Smooth muscle cell (in vitro differentiated cells): ENCODE data around the gene ARFGAP1. TPM values are rescaled to one million over a fixed set of nuclear protein-coding genes. Genes with fewer than 3 reads are reported as not detected.
A peak's percentile ranks its signal among the peaks of the same experiment; 100 is the strongest.

Experiments used
- DNase-seq: peaks from one replicate; lab custom pipeline; 2025; ENCODE audit not compliant: unreplicated experiment; lab: John Stamatoyannopoulos, UW
- H2AFZ ChIP-seq: fragments of 200-600 bp; sonication (generic); 2 replicates; pipeline ENCODE4 v1.6.0; 2016; ENCODE audit warnings: antibody characterized with exemption, low read depth, mild to moderate bottlenecking
- H3F3A ChIP-seq: fragments of 200-600 bp; sonication (generic); 2 replicates; pipeline ENCODE4 v1.6.0; 2017; ENCODE audit warnings: antibody characterized with exemption, low read depth
- H3K27ac ChIP-seq: fragments of 200-600 bp; sonication (generic); 2 replicates; pipeline ENCODE4 v1.5.1; 2016; ENCODE audit warnings: low read depth, mild to moderate bottlenecking
- H3K27me3 ChIP-seq: fragments of 200-600 bp; sonication (generic); 2 replicates; pipeline ENCODE4 v1.6.1; 2016; ENCODE audit warnings: low read depth, mild to moderate bottlenecking
- H3K36me3 ChIP-seq: fragments of 200-600 bp; sonication (generic); 2 replicates; pipeline ENCODE4 v1.5.1; 2016; ENCODE audit warnings: low read depth
- H3K4me1 ChIP-seq: fragments of 200-600 bp; sonication (generic); 2 replicates; pipeline ENCODE4 v1.5.1; 2016; ENCODE audit warnings: low read depth
- H3K4me2 ChIP-seq: fragments of 200-600 bp; sonication (generic); 2 replicates; pipeline ENCODE4 v1.6.0; 2016; ENCODE audit warnings: mild to moderate bottlenecking
- H3K4me3 ChIP-seq: fragments of 200-600 bp; sonication (generic); 2 replicates; pipeline ENCODE4 v1.5.1; 2016; ENCODE audit warnings: mild to moderate bottlenecking
- H3K79me2 ChIP-seq: fragments of 200-600 bp; sonication (generic); 2 replicates; pipeline ENCODE4 v1.6.0; 2016; ENCODE audit warnings: low read depth, mild to moderate bottlenecking
- H3K9ac ChIP-seq: fragments of 200-600 bp; sonication (generic); 2 replicates; pipeline ENCODE4 v1.6.0; 2016; ENCODE audit warnings: low read depth
- H3K9me3 ChIP-seq: fragments of 200-600 bp; sonication (generic); replicated peaks from 2 replicates; pipeline ENCODE4 v1.5.1; 2016; ENCODE audit warnings: low read depth
- H4K20me1 ChIP-seq: fragments of 200-600 bp; sonication (generic); 2 replicates; pipeline ENCODE4 v1.6.0; 2016; ENCODE audit warnings: low read depth
- WGBS: methylation state at CpG from one replicate; pipeline ENCODE4 v1.1.7; 2016; ENCODE audit warnings: low lambda C conversion rate; 5-methylcytosine and 5-hydroxymethylcytosine counted together
- polyA plus RNA-seq: library from polyadenylated mRNA; unstranded; fragments of >200 nt; fragmentation: Nextera tagmentation; extraction: Ambion mirVana; gene quantifications from 2 replicates; pipeline ENCODE4 v1.2.1, GENCODE V29; 2016
- total RNA-seq: library from RNA; depleted of rRNA; stranded (reverse); fragments of >200 nt; gene quantifications from 2 replicates; pipeline ENCODE4 v1.2.3, GENCODE V29; 2014
- TF ChIP-seq, protein P1 (sequence below): fragments of 200-600 bp; sonication (generic); IDR thresholded peaks from 2 replicates; pipeline ENCODE4 v1.5.1; 2017; ENCODE audit warnings: borderline replicate concordance, mild to moderate bottlenecking, antibody characterized with exemption; ENCODE audit not compliant: insufficient read depth, poor library complexity, severe bottlenecking

Gene ARFGAP1
- total and polyA plus RNA-seq, 2 experiments from 2014 or later = 101 to 169 TPM

DNA sequence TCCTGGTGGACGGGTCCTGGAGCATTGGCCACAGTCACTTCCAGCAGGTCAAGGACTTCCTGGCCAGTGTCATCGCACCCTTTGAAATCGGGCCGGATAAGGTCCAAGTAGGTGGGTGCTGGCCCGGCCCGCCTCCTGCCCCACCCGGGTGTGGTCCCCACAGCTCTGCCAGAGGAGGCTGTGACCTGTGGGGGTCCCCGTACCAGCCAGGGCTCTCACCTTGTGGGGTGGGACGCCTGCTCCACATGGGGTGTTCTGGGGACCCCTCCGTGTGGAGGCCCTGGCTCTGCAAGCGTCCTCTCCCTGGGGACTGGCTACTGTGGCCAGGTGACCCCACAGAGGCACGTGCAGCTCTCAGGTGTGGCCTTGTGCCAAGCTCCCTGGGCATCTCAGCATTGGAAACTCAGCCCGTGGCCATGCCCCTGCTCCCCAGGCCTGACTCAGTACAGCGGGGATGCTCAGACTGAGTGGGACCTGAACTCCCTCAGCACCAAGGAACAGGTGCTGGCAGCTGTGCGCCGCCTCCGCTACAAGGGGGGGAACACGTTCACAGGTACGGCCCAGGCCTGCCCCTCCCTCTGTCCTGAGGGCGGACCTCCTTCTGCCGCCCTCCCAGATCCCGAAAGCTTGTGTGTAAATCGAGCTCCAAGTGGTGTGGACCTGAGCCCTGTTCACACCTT lies 35.1 kb downstream of the ARFGAP1 start:
- H2AFZ ChIP-seq = no peak overlapping the region
- H3K9ac ChIP-seq = no peak overlapping the region
- no peak overlapping the region for H3K4me3 ChIP-seq
- H3K4me1 ChIP-seq = no peaks in the 10 kb centered on the region
- H4K20me1 ChIP-seq = no peaks in the 10 kb centered on the region
- no peaks in the 10 kb centered on the region for H3K79me2 ChIP-seq
- H3K9me3 ChIP-seq = no peaks in the 10 kb centered on the region
- no peak for DNase-seq
- no peaks in the 10 kb centered on the region for H3K36me3 ChIP-seq
- TF ChIP-seq, protein P1, sequence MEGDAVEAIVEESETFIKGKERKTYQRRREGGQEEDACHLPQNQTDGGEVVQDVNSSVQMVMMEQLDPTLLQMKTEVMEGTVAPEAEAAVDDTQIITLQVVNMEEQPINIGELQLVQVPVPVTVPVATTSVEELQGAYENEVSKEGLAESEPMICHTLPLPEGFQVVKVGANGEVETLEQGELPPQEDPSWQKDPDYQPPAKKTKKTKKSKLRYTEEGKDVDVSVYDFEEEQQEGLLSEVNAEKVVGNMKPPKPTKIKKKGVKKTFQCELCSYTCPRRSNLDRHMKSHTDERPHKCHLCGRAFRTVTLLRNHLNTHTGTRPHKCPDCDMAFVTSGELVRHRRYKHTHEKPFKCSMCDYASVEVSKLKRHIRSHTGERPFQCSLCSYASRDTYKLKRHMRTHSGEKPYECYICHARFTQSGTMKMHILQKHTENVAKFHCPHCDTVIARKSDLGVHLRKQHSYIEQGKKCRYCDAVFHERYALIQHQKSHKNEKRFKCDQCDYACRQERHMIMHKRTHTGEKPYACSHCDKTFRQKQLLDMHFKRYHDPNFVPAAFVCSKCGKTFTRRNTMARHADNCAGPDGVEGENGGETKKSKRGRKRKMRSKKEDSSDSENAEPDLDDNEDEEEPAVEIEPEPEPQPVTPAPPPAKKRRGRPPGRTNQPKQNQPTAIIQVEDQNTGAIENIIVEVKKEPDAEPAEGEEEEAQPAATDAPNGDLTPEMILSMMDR = no peak
- H3F3A ChIP-seq = no peaks in the 10 kb centered on the region
- no peaks in the 10 kb centered on the region for H3K27me3 ChIP-seq
- 92% methylated on average over 22 of the region's 23 CpGs for WGBS
- H3K4me2 ChIP-seq = no peak overlapping the region
- no peak overlapping the region for H3K27ac ChIP-seq

DNA sequence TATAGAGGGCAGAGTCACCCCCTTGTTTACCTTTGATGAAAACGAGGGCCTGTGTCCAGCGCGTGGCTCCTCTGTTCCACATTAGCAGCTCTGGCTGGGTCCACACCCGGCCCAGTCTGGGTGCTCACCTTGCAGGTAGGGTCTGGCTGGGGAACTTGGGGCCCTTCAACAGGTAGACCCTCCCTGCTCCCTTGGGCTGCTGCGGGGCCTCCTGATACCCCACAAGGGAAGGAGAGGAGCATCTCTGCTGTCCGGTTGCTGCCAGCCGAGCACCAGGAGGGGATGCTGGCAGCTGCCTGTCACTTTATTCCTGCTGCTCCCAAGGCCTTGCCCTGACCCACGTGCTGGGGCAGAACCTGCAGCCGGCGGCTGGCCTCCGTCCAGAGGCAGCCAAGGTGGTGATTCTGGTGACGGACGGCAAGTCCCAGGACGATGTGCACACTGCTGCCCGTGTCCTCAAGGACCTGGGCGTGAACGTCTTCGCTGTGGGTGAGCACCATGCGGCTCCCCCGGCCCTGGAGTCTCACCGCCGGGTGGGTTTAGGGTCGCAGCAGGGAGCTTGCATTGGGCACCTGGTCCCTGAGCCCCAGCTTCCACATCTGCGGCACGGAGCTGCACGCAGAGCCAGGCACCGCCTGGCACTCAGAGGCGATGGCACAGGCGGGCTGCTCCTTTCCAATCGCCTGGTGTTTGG lies 35.8 kb downstream of the ARFGAP1 start:
- H3K79me2 ChIP-seq = no peaks in the 10 kb centered on the region
- DNase-seq = no peak
- no peaks in the 10 kb centered on the region for H3K9me3 ChIP-seq
- H3F3A ChIP-seq = no peaks in the 10 kb centered on the region
- H3K4me2 ChIP-seq = no peak overlapping the region
- H3K27ac ChIP-seq = no peak overlapping the region
- TF ChIP-seq, protein P1 = no peak
- H3K9ac ChIP-seq = no peak overlapping the region
- WGBS = 91% methylated on average over 30 of the region's 30 CpGs
- no peaks in the 10 kb centered on the region for H4K20me1 ChIP-seq
- no peaks in the 10 kb centered on the region for H3K4me1 ChIP-seq
- no peak overlapping the region for H3K4me3 ChIP-seq
- no peaks in the 10 kb centered on the region for H3K36me3 ChIP-seq
- no peaks in the 10 kb centered on the region for H3K27me3 ChIP-seq
- no peak overlapping the region for H2AFZ ChIP-seq

DNA sequence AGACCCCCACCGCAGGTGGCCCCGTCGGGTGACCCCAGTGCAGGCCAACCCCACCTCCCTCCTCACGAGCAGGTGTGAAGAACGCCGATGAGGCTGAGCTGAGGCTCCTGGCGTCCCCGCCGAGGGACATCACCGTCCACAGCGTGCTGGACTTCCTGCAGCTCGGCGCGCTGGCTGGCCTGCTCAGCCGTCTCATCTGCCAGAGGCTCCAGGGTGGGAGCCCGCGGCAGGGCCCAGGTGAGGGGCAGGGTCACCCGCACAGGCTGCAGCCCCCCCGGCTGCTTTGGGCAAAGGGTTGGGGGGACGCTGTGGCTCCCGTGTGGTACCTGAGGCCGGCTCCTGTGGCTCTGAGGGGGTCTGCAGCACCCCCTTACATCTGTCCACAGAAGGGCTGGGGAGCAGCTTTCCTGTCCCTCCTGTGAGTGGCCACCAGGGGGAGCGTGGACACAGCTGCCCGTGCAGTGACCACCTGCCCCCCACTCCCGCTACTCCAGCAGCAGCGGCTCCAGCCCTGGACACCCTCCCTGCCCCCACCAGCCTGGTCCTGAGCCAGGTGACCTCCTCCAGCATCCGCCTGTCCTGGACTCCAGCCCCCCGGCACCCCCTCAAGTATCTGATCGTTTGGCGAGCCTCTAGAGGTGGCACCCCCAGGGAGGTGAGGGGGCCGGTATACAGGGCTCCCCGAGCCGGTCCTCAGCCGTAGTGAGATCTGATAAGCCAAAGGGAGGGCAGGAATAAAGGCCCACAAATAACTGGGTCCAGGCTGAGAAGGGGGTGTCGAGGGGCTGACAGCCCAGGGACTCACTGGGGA lies 36.9 kb downstream of the ARFGAP1 start:
- no peak overlapping the region for H3K4me2 ChIP-seq
- H3K36me3 ChIP-seq = no peaks in the 10 kb centered on the region
- H3K27ac ChIP-seq = no peak overlapping the region
- no peak for DNase-seq
- TF ChIP-seq, protein P1 = peak; percentile 74
- no peaks in the 10 kb centered on the region for H4K20me1 ChIP-seq
- H3K27me3 ChIP-seq = no peaks in the 10 kb centered on the region
- H3K79me2 ChIP-seq = no peaks in the 10 kb centered on the region
- WGBS = 76% methylated on average over 25 of the region's 35 CpGs
- no peak overlapping the region for H2AFZ ChIP-seq
- H3F3A ChIP-seq = no peaks in the 10 kb centered on the region
- no peak overlapping the region for H3K9ac ChIP-seq
- no peak overlapping the region for H3K4me3 ChIP-seq
- no peaks in the 10 kb centered on the region for H3K9me3 ChIP-seq
- no peaks in the 10 kb centered on the region for H3K4me1 ChIP-seq
